Thyroid gland (tissue), 4 donors: ENCODE measurements around the gene CCL4.

ENCODE experiments used
- POLR2A ChIP-seq, 2 donors: fragments of 450-650 bp; IDR thresholded peaks; one replicate each; pipeline ENCODE4 v1.6.1; 2017; ENCODE audit warnings: antibody characterized with exemption in 2 of 2, mild to moderate bottlenecking in 2 of 2, moderate library complexity in 1 of 2
- TF ChIP-seq, protein P1 (sequence below), 6 experiments: fragments of 200-600 bp in 3 of 6; fragments of 450-650 bp in 3 of 6; sonication (generic) in 3 of 6; IDR thresholded peaks; one replicate each; pipeline ENCODE4 v1.5.1; 2016 to 2019; ENCODE audit warnings: antibody characterized with exemption in 6 of 6, mild to moderate bottlenecking in 2 of 6, inconsistent platforms in 1 of 6, moderate library complexity in 1 of 6

DNA sequence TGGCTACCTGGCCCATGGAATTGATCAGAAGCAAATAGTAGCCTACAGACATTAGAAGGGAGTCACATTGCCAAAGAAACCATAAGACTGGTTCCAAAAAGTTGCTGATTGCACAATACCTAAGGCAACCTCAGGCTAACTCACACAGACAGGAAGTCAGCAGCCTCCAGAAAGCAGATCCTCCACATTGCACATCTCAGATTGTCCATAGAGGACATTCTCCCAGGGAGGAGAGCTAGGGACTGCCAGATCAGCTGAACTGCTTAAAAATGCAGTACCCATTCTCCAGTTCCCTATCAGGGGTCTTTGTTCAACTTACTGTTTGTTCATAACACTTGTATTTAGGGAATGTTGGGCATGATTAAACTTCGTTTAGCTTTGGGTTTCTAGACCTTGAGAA lies 17.9 kb upstream of the CCL4 start:
- TF ChIP-seq POLR2A (IDR thresholded peaks at IDR 0.05): no peak
- TF ChIP-seq, protein P1, sequence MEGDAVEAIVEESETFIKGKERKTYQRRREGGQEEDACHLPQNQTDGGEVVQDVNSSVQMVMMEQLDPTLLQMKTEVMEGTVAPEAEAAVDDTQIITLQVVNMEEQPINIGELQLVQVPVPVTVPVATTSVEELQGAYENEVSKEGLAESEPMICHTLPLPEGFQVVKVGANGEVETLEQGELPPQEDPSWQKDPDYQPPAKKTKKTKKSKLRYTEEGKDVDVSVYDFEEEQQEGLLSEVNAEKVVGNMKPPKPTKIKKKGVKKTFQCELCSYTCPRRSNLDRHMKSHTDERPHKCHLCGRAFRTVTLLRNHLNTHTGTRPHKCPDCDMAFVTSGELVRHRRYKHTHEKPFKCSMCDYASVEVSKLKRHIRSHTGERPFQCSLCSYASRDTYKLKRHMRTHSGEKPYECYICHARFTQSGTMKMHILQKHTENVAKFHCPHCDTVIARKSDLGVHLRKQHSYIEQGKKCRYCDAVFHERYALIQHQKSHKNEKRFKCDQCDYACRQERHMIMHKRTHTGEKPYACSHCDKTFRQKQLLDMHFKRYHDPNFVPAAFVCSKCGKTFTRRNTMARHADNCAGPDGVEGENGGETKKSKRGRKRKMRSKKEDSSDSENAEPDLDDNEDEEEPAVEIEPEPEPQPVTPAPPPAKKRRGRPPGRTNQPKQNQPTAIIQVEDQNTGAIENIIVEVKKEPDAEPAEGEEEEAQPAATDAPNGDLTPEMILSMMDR (IDR thresholded peaks at IDR 0.05): no peak
